Muscle of arm (tissue), 12 donors: Measurements from ENCODE around the gene AFF2. TPM values are rescaled to one million over a fixed set of nuclear protein-coding genes. Genes with fewer than 3 reads are reported as not detected.

Source experiments
- DNase-seq: peaks from one replicate; pipeline ENCODE4 v3.0.0-alpha.2; 2013
- polyA plus RNA-seq, 12 donors: library from polyadenylated mRNA; unstranded; fragments of 120-200 nt; gene quantifications; one replicate each; pipeline ENCODE4 v1.2.1, GENCODE V29; 2013; ENCODE audit not compliant: insufficient read length in 12 of 12

AFF2 gene
- polyA plus RNA-seq, 12 donors = 0.91 to 5.1 (median 1.1) TPM; not detected in 2

DNA sequence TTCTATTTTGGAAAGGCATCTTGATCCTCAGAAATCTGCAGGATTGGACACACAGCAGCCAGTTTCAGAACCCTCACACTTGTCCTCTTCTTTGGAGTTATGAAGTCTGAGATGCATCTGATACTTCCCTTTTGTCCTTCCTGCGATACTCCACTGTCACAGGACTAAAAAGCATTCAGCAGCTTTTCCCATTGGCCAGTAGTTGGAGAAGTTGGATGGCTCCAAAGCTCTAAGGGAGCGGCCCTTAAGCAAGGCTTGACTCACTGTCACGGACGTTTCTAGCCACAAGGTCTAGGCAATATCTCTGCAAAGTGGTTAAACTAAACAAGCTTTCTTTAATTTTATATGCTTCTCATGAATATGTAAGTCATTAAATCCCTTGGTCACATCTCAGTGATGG, 417.0 kb downstream of the AFF2 start:
- no peak for DNase-seq

DNA sequence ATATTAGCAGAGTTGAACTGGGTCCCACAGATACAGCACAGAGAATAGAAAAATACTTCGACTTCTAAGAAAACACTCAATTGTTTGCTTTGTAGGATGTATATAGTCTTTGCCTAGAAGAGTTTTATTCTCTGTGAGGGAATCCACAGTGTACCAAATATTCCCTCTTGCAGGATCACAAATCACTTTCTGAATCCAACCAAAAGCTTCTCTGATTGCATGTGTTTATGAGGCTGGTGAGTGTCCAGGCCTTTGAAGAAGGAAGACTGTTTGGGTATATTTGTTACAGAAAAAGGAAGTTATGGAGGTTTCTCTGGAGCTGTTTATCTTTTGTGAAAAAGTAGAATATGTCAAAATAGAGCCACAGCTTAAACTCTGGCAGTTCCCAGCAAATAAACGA, 423.2 kb downstream of the AFF2 start:
- DNase-seq = no peak

DNA sequence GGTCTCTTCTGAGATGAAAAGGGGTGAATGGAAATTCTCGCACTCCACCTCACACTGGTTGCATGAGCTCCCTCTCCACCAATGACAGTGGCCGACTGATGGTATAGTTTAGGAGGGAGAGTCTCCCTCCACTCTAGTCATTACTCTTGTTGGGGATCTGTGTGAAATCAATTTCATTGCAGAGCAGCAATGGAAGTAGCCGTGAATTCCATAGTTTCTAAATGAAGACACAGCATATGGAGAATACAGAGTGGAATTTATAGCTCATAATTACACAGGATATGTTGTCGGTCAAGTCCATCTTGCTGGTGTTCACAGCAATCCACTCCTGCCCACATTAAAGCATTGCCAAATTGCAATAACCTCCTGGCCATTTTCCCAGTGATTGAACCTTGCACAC, 426.0 kb downstream of the AFF2 start:
- DNase-seq = no peak

DNA sequence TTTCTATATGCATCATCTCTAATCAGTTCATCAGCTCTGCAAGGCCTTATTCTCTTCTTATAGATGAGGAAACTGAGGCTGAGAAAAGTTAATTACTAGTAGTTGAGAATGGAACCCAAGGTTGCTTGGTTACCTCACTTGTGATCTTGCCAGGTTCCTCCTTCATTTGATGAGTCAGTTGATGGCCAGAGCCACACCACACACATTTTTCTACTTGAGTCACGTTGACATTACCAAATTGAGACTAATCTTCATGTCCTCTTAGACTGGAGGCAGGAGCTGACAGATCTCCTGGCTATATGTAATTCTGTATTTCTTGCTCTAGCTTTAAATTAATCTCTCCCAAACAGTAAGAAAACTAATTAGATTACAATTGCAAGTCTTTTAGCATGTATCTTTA, 428.4 kb downstream of the AFF2 start:
- DNase-seq = no peak

DNA sequence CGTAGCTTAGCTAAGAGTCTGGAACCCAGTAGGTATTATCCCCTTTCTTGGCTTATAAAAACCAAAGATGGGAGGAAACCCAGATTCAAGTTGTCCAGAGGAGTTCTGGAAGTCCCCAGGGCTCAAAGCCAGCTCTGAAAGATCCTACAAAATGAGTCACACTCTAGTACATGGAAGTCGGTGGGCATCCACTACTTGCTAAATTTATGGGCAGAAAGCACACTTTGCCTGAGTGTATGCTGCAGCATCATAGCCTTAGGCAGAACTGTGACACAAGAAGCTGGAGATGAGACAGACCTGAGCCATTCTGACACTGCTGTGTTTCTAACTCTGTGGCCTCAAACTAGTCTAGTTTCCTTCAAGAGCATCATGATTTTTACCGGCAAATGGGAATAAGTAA, 429.3 kb downstream of the AFF2 start:
- DNase-seq = no peak

DNA sequence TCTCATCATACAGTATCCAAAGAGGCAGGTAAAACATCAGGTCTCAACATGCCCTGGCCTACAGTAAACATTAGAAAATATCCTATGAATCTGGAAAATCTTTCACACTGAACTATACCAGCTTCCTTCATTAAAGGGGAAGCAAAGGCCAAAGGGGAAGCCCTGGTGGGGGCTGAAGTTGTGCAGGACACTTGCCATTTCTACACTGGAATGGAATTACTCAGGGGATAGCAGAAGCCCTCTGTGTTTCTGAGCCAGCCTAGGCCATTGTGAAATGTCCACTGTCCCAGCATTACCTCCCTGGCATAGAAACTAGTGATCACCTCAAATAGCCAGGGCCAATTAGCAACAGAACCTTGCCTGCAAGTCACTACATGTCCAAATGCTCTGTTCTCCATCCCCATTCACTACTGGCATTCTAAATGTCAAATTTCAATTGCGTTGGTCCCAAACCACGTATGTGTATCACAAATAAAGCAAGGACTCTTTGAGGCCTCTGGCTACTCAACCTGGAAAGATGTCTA, 429.9 kb downstream of the AFF2 start:
- no peak for DNase-seq

DNA sequence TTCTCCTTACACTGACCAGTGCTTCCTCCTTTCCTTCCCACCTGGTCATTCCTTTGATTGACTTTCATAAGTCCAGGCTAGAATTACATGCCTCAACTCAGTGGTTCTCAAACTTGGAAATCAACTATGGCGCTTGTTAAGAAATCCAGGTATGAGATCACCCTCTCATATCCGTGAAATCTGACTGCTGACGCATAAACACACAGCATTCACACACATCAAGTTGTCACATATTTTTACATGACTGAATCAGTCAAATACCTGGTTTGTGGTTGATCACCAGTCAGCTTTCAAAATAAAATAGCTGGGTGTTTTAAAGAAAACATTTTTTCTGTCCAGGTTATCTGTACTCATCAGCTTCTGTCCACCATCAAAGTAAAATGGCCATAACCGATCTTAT, 433.5 kb downstream of the AFF2 start:
- DNase-seq = no peak

DNA sequence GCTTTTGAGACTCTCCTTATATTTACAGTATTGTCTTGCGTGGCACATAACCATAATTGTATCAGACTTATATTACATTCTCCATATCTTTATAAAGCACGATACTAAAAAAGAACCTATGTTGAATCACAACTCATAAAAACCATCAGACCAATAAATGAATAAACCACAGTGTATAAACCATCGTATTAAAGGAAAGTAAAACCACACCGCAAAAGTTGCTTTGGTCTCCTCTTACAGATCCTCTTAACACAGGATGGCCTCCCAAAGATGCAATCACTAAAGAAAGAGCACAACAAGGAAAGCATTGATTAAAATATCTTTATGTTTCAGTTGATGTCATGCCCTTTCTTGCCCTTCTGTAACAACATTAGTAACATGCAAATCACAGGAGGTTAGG, 437.9 kb downstream of the AFF2 start:
- DNase-seq = no peak

DNA sequence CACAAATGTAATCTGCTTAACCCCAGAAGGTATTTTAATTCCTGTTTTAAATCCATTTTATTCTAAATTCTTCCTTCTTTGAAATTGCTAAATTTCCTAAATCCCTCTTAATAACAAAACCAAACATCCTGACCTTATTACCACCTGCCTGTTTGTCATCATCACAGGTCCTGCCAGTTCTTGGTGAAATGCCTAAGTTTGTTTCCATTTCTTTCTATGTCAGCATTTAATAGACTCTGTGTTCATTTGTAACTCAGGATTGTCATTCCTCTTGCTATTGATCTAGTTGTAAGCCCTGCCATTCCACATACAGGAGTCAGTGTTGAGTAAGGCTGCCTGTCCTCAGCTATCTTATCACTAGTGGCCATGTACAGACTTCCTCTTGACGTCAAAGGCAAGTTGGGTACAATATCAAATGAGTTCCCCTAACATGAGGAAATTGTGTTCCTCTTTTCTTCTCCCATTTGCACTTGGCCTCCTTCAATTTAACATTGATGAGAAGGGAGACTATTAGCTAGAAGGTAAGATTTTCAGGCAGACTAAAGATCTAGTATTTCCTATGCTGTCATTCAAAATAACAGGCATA, 440.1 kb downstream of the AFF2 start:
- DNase-seq = no peak

DNA sequence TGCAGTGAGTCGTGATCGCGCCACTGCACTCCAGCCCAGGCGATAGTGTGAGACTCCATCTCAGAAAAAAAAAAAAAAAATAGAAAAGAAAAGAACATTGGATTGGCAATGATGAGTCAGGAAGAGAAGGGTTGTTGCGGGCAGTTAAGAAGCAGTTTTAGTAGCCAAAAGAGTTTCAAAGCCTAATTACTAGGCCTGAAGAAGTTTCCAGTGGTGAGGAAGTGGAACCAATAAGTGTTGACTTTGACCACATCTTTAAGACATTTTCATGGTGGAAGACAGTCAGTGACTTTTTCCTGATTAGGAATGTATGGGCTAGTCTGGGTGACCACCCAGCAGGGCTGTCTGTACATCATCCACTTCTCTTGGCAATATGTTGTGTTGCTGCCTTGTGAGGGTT, 442.3 kb downstream of the AFF2 start:
- DNase-seq = no peak

DNA sequence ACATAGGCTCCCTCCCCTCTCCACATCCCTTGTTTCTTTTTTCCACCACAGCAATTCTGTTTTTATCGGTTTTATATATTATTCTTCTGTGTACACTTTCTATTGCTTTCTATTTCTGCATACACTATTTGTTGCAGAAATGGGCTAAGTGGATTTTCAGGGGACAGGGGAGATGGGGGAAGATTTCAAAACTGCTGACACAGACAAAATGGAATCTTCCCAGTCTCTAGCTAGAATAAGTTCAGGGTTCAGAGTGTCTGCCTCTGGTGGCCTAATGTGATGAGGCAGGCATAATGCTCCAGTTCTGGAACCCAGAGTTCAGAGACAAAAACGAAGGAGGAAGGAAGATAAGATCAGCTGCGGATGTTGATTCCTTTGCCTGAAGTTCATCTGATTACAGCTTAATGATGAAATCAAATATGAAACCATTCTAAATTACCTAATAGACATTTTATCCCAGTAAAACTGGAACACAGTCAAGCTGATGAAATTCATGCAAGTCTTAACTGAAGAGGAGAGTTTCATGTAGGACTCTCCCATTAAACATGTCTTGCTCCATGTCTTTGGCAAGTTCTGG, 447.1 kb downstream of the AFF2 start:
- DNase-seq = no peak

DNA sequence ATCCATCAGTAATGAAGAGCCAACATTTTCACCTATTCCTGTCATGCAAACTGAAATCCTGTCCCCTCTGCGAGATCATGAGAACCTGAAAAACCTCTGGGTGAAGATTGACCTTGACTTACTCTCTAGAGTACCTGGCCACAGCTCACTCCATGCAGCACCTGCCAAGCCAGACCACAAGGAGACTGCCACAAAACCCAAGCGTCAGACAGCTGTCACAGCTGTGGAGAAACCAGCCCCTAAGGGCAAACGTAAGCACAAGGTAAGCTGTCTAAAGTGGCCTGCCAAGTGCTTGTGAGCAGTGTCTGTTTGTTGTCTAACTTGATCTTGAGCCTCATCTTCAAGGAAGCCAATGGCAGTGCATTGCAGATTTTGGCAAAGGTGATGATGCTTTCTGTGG, 455.9 kb downstream of the AFF2 start:
- DNase-seq = no peak

DNA sequence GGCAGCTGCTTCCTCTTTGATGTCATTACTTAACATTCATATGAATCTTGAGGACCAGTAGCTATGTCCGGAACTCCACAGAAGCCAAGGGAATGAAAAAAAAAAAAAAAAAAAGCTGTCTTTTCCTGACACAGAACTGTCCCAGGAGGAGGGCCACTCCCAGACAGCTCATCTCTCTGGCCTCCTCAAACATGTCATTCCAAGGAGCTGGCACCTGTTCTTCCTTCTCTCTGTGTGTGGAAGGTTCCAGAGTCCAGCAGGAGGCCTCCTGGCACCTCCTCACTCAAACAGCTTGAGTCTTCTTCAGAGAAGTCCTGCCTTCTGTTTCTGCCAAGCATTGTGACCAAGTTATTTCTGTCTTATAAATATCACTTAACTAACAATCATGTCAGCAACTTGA, 458.5 kb downstream of the AFF2 start:
- no peak for DNase-seq

DNA sequence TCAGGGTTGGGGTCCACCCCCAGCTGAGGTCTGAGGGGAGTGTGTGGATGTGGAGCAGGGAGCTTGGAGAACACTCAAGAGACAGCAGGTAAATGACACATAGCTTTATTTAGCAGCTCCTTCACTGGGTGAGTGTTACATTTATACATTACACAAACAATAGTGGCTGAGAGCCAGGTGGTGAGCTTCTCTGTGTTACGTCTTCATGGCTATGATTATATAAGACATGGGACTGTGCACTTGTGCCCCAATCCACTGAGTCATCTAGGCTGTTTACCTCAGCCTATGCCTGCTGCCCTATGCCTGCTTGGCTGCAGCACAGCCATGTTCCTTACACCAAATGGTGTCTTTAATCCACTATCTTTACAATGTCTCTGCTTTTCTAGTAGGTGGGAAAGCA, 459.6 kb downstream of the AFF2 start:
- no peak for DNase-seq

DNA sequence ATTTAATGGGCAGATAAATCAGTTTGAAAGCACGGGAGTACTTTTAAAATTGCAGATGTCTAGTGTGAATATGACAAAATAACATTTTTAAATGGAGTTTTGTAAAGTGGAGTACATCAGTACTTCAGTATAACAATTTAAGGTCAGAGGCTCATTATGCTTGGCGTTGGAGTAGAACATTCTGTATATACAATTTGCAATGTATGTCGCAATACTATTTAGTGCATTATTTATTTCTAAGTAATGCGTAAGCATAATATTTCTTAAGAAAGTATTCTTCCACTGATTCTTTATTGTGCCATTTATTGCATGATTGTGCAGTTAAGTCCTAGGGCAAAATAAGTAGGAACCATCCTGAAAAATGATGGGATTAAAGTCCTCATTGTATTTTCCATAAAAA, 461.6 kb downstream of the AFF2 start:
- DNase-seq = no peak

DNA sequence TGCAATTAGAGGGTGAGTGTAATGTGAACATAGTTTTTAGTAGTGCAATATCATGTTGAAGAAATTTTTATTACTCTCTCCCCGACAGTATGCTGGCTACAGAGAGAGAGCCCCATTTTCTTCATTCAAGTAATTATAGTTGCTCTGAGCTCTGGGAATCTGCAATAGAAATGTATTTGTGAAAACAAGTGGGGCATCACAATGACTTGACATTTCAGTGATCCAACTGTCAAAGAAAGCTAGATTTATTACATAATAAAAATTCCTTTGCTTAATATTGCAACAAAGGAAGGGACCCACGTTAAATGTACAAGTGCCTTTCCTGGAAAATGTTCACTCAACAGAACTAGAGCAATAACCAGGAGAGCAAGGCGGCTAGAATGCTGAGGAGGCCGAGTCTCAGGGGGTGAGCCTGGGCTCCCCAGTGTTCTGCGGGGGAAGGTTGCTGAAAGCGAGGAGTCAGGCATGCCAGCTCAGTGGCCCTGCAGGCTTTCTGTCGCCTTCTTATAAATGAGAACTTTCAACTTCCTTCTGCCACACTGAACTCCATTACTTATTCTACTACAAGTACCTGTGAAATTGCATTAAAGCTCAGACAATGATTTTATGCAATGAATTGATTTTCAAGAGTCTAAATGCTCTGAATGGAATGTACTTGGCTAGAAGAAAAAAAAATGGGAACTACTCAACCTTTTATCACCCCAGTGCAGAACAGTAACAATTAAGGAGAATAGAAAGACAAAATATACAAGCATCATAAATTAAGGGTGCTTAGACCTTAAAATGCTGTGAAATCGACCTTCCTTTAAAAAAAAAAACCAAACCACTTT, 476.4 kb downstream of the AFF2 start:
- no peak for DNase-seq

DNA sequence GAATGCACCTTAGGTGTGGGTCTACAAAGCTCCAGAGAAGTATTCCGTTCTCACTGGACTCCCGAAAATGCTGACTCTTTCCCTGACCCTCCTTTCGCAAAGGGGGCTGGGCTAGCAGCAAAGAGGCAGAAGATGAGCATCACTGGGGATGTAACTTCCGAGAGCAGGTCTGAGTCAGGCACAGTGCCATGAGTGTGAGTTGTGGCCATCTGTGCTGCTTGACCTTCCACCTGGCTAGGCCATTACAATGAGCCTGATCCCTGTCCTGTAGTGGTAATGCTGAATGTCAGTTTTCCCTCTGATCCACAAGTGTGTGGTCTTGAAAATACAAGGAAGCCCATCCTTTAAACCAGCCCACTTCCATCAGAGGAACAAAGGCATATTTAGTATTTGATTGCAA, 479.4 kb downstream of the AFF2 start:
- no peak for DNase-seq

DNA sequence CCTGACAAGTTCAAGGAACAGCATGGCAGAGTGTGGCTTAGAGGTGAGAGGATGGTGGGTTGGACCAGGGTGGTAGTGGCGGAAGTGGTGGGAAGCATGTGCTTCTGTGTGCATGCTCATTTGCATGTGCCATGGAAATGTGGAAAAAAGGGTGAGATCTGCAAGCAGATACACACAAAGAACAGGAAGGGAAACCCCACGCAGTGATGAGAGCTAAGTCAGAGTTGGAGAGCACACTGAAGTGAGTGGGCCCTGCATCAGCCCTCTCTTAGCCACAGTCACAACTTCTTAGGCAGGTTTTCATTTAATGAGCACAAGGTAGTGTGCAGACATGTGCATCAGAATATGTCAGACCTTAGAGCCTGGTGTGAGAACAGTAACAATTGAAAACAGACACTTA, 483.8 kb downstream of the AFF2 start:
- DNase-seq = no peak

DNA sequence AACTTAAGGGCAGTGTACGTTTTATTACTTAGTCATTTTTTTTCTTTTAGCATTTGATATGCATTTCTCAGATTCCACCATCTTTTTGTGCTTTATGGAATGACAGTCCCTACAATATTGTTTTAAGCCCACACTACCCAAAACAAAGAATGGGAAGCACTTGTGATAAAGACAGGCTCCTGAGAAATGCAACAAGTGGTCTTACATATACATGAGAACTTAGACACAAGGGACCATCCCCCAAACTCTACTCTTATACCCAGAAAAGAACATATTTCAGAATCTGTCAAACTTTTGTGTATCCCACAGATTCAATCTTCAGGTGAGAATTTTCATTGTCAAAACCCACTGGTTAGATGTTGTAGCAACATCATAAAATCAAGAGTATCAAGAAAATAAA, 491.1 kb downstream of the AFF2 start:
- DNase-seq = no peak

DNA sequence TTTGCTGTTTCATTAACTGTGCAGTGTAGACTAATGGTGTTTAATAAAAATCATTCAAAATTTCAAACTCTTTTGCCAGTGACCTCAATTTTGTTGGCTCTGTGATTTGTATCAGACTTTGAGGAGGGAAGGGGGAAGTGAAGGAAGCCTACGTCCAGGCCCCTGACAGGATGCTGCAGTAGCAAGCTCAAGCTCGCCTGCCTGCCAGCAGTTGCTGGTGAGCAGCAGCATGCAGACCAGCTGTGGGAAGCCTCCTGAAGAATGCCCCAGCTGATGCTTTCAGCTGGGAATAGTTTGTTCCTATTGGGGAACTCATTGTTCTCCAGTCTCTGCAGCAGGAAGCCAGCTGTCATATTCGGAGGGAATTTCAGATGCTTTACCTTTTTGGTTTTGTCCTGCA, 495.2 kb downstream of the AFF2 start:
- no peak for DNase-seq

DNA sequence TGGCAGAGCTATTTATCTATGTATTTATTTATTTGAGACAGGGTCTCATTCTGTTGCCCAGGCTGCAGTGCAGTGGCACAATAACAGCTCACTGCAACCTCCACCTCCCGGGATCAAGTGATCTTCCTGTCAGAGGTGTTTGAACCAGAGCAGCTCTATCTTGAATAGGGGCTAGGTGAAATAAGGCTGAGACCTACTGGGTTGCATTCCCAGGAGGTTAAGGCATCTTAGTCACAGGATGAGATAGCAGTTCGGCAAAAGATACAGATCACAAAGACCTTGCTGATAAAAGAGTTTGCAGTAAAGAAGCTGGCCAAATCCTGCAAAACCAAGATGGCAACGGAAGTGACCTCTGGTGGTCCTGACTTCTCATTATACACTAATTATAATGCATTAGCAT, 501.9 kb downstream of the AFF2 start:
- DNase-seq = no peak

DNA sequence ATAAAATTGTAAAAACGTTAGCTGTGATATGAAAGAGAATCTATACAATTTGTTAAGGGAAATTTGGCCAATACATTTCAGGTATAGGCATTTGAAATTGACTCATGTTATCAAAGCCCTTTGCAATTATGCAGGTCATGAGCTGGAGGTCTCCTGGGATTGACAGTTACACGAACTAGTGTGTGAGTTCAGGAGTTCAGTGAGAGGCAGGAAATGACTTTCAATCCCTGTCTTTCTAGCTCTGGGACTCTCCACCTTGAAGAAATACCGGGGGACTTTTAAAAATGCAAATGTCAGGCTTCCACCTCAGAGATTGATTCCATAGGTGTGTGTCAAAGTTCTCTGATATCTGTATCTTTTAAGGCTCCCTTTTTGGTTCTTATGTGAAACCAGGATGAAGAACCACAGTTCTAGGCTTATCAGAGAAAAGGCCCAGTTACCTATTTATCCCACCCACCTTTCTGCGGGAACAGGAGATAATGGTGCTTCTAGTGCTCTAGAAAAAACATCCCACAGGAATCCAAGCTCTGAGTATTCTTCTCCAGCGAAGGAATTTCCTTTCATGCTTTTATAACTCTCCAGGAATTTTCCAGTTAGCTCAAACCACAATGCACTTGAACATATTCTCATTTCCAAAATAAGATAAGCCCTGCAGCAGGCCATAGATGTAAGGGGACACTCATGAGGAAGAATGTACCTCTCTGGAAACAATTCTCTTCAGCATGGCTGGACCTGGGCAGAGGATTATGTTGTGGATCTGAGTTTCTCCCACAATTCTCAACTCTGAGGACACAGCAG, 503.6 kb downstream of the AFF2 start:
- DNase-seq = no peak
